ENCODE measurements around the gene RARRES2.
A peak's percentile ranks its signal among the peaks of the same experiment; 100 is the strongest.

RARRES2 gene

DNA sequence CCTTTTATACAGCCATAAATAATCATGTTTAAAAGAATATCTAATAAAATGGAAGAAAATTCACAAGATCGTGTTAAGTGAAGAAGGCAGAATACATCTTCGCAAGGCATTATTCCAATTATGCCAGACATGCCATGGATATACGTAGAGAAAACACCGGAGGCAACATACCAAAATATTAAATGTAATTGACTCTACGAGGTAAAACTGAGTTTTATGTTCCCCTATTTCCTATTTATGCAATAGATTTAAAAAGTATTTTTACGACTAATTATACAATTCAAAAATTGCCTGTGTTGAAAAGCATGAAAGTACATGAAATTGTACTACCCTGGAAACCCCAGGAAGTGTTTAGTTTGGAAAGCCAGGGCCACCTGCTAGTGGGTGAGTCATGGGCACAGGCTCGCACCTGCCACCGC lies 26.3 kb upstream of the RARRES2 start:
- peak overlapping the region; percentile 80 for H3K4me3 ChIP-seq (ENCODE audit: low read depth, low read length)
- TF ChIP-seq, protein P1, sequence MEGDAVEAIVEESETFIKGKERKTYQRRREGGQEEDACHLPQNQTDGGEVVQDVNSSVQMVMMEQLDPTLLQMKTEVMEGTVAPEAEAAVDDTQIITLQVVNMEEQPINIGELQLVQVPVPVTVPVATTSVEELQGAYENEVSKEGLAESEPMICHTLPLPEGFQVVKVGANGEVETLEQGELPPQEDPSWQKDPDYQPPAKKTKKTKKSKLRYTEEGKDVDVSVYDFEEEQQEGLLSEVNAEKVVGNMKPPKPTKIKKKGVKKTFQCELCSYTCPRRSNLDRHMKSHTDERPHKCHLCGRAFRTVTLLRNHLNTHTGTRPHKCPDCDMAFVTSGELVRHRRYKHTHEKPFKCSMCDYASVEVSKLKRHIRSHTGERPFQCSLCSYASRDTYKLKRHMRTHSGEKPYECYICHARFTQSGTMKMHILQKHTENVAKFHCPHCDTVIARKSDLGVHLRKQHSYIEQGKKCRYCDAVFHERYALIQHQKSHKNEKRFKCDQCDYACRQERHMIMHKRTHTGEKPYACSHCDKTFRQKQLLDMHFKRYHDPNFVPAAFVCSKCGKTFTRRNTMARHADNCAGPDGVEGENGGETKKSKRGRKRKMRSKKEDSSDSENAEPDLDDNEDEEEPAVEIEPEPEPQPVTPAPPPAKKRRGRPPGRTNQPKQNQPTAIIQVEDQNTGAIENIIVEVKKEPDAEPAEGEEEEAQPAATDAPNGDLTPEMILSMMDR (IDR thresholded peaks at IDR 0.05; ENCODE audit: low read depth, low read length): no peak

DNA sequence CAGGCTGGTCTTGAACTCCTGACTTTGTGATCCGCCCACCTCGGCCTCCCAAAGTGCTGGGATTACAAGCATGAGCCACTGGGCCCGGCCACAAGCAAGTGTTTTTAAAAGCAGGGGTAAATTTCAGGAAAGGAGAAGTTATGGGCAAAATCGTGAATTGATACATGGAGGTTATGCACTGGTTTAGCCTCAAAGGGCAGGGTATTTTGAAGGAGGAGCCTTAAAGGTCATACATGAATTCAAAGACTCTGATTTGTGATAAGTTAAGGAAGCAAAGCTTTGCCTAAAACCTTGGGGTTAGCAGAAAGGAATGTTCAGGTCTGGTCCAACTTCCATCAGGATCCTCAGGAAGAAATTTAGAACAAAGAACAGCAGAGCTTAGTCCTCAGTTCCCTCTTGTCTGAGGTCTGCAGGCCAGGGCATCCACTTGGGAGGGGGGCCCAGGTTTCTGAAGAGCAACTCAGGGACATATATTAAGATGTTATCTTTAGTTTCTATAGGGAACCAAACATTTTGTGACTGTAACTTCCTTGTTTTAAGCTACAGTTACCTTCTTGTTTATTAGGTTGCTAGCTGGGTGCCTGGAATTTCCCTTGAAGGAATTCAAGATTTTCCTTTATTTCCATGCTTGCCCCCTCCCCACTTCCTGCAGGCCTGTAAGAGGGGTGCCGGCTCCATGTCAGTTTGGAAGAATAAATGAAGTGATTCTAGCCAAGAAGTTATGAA lies 24.4 kb upstream of the RARRES2 start:
- no peak overlapping the region for H3K4me3 ChIP-seq (ENCODE audit: low read depth, low read length)
- TF ChIP-seq, protein P1 (IDR thresholded peaks at IDR 0.05; ENCODE audit: low read depth, low read length): no peak

DNA sequence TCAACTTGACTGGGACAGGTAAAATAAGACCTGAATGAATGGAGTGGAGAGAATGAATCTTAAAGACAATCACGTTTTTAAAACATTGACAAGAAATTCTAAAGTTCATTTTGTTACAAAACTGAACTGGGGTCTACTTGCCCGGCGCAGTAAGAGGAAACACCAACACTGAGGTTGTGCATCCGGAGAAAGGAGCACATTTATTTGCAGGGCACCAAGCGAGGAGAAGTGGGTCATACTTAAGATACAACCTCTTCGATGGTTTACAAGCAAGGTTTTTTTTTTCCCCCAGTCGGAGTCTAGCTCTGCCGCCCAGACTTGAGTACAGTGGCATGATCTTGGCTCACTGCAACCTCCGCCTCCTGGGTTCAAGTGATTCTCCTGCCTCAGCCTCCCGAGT lies 23.8 kb upstream of the RARRES2 start:
- no peak overlapping the region for H3K4me3 ChIP-seq (ENCODE audit: low read depth, low read length)
- TF ChIP-seq, protein P1 (IDR thresholded peaks at IDR 0.05; ENCODE audit: low read depth, low read length): no peak

DNA sequence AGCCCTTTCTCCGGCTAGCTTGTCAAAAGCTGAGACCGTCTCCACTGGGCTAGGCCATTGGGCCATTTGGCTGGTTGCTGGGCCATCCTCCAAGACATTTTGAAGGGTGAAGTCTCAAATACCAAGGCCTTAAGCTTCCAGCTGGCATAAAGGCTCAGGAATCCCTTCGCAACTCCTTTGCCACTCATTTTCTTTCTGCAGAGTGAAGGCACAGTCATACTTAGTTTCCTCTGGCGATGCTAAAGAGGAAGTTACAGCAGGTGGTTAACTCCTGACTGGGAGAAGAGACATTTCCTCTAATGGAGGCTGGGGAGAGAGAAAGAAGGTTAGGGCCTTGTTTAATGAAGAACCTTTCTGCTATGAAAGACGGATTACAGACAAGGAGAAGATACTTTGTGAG lies 22.4 kb upstream of the RARRES2 start:
- no peak overlapping the region for H3K4me3 ChIP-seq (ENCODE audit: low read depth, low read length)
- TF ChIP-seq, protein P1 (IDR thresholded peaks at IDR 0.05; ENCODE audit: low read depth, low read length): no peak

DNA sequence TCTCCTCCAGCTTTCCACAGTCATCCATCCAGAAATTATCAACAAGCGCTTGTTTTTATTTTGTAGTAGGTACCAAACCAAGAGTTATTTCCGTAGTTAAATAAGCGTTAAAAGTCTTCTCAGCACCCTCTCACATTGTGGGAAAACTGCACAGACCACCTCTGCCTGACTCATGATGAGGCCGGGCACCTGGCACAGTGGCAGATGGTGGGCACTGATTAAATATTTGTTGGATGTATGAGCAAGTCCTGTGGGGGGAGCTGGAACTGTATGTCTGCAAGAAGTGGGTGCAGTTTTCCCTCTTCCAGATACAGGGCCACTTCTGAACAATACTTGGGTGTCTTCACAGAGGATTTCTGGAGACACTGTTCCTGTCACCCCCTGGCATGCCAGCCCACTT lies 21.9 kb upstream of the RARRES2 start:
- H3K4me3 ChIP-seq (ENCODE audit: low read depth, low read length): no peak overlapping the region
- TF ChIP-seq, protein P1 (IDR thresholded peaks at IDR 0.05; ENCODE audit: low read depth, low read length): no peak

DNA sequence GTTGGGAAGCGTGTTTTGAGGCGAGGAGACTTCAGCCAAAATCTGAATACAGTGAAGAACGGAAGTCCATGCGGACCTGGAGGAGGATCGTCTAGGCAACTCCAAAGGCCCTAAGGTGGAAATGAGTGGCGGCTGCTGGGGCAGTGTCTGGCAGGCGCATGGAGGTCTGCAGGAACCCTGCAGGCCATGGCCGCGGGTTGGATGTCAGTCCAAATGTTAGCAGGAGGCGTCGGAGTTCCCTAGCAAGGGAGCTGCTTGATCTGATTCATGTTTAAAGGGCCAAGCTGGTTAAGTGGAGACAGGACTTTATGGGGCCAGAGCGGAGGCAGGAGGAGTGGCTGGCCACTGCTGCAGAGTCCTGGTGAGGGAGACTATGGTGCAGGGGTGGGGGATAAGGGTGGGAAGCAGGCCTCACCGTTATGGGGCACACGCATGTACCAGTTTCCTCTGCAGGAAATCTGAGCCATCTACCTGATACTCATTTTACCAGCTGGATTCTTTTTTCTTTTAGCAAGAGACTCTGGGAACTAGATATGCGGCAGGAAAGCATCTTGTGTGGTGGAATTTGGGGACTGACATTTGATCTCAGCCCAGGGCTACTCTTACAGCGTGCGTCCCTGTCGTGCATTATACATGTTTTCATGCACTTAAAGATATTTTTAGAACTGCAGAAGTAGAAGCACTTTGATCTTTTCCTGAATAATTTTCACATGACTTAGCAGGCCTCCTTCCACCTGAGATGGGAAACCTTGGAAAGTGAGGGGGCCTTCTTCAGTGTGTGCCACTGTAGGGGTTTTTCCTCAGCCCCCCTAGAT lies 20.6 kb upstream of the RARRES2 start:
- TF ChIP-seq, protein P1 (IDR thresholded peaks at IDR 0.05; ENCODE audit: low read depth, low read length): no peak
- H3K4me3 ChIP-seq (ENCODE audit: low read depth, low read length): no peak overlapping the region

DNA sequence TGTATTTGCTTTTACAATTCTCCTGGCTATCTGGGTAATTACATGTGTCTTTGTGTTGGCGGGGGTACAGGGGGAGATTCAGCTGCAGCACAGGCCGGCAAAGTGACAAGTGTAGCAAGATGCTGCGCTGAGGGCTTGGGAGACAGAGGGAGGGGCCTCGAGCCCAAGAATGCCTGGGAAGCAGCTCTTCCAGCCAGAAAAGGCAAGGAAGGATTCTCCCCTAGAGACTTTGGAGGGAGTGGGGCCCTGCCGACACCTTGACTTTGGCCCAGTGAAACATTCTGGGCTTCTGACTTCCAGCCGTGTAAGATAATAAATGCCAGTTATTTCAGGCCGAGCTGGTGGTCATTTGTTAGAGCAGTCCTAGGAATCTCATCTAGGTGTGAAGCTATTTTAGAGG lies 20.0 kb upstream of the RARRES2 start:
- TF ChIP-seq, protein P1 (IDR thresholded peaks at IDR 0.05; ENCODE audit: low read depth, low read length): no peak
- no peak overlapping the region for H3K4me3 ChIP-seq (ENCODE audit: low read depth, low read length)

All from WI38 (cell line).